WTC11 (cell line): ENCODE results near the gene CDC16. TPM values are rescaled to one million over a fixed set of nuclear protein-coding genes. Genes with fewer than 3 reads are reported as not detected.

ENCODE experiments used
- ATAC-seq: fragments of 200-7000 bp; cut with Tn5 transposase; 2 replicates; pipeline ENCODE4 v1.10.0; 2021; ENCODE audit warnings: mild to moderate bottlenecking, moderate library complexity
- CTCF ChIA-PET: fragments of 300-600 bp; sonication (Branson Sonifier 250); formaldehyde crosslinking; loops from one replicate; lab custom pipeline; 2021; ENCODE audit warnings: antibody characterized with exemption; lab: Charles Lee
- POLR2A ChIA-PET: fragments of 350-600 bp; sonication (Branson Sonifier 250); formaldehyde crosslinking; loops from one replicate; lab custom pipeline; 2021; ENCODE audit warnings: antibody characterized with exemption; lab: Charles Lee
- DNase-seq: peaks from one replicate; pipeline ENCODE4 v3.0.0; 2021; ENCODE audit warnings: low spot score
- H3K27ac Mint-ChIP-seq: 2 replicates; pipeline ENCODE4 v1.8.0; 2021; ENCODE audit warnings: mixed read lengths
- H3K27me3 Mint-ChIP-seq: 2 replicates; pipeline ENCODE4 v1.8.0; 2021; ENCODE audit warnings: low read depth, mild to moderate bottlenecking, moderate library complexity, mixed read lengths
- H3K36me3 Mint-ChIP-seq: 2 replicates; pipeline ENCODE4 v1.8.0; 2021; ENCODE audit warnings: mixed read lengths
- H3K4me1 Mint-ChIP-seq: 2 replicates; pipeline ENCODE4 v1.8.0; 2022; ENCODE audit warnings: mixed read lengths
- H3K4me3 Mint-ChIP-seq: 2 replicates; pipeline ENCODE4 v1.8.0; 2021; ENCODE audit warnings: mild to moderate bottlenecking, moderate library complexity, mixed read lengths
- H3K9me3 Mint-ChIP-seq: 2 replicates; pipeline ENCODE4 v1.8.0; 2021; ENCODE audit warnings: mixed read lengths
- CBFB ChIP-seq: sonication (generic); formaldehyde crosslinking; IDR thresholded peaks from 2 replicates; pipeline ENCODE4 v1.8.1; 2022; ENCODE audit warnings: mild to moderate bottlenecking, low read depth, missing genetic modification reagents
- CREB1 ChIP-seq: sonication (generic); formaldehyde crosslinking; IDR thresholded peaks from 2 replicates; pipeline ENCODE4 v1.8.0; 2023; ENCODE audit warnings: mild to moderate bottlenecking, missing genetic modification reagents
- CREM ChIP-seq: sonication (generic); formaldehyde crosslinking; IDR thresholded peaks from 2 replicates; pipeline ENCODE4 v1.8.1; 2022; ENCODE audit warnings: mild to moderate bottlenecking, missing genetic modification reagents, moderate library complexity
- E2F1 ChIP-seq: sonication (generic); formaldehyde crosslinking; IDR thresholded peaks from 2 replicates; pipeline ENCODE4 v1.8.0; 2022; ENCODE audit warnings: mild to moderate bottlenecking, missing genetic modification reagents
- EMX1 ChIP-seq: fragments of 250-450 bp; sonication (Bioruptor Pico); IDR thresholded peaks from 2 replicates; pipeline ENCODE4 v1.8.0; 2021; ENCODE audit warnings: mild to moderate bottlenecking
- ESRRA ChIP-seq: sonication (generic); formaldehyde crosslinking; IDR thresholded peaks from 2 replicates; pipeline ENCODE4 v1.8.1; 2022; ENCODE audit warnings: mild to moderate bottlenecking, missing genetic modification reagents, borderline replicate concordance
- FOXK1 ChIP-seq: sonication (generic); formaldehyde crosslinking; IDR thresholded peaks from 2 replicates; pipeline ENCODE4 v1.8.0; 2022; ENCODE audit warnings: mild to moderate bottlenecking, moderate library complexity, missing genetic modification reagents
- HMGXB4 ChIP-seq: sonication (generic); formaldehyde crosslinking; IDR thresholded peaks from 2 replicates; pipeline ENCODE4 v1.8.1; 2023; ENCODE audit warnings: mild to moderate bottlenecking, moderate library complexity, missing genetic modification reagents
- IRF2 ChIP-seq: sonication (generic); formaldehyde crosslinking; IDR thresholded peaks from 2 replicates; pipeline ENCODE4 v1.8.0; 2022; ENCODE audit warnings: low read depth, missing genetic modification reagents, borderline replicate concordance
- KAT7 ChIP-seq: sonication (generic); formaldehyde crosslinking; IDR thresholded peaks from 2 replicates; pipeline ENCODE4 v1.8.1; 2023; ENCODE audit warnings: missing genetic modification reagents, mild to moderate bottlenecking, borderline replicate concordance
- OVOL2 ChIP-seq: fragments of 250-450 bp; sonication (Bioruptor Pico); IDR thresholded peaks from 2 replicates; pipeline ENCODE4 v1.9.0; 2021; ENCODE audit warnings: mild to moderate bottlenecking, borderline replicate concordance
- PRRX2 ChIP-seq: fragments of 250-450 bp; sonication (Bioruptor Pico); IDR thresholded peaks from 2 replicates; pipeline ENCODE4 v1.8.0; 2021; ENCODE audit warnings: mild to moderate bottlenecking
- RORB ChIP-seq: fragments of 250-450 bp; sonication (Bioruptor Pico); IDR thresholded peaks from 2 replicates; pipeline ENCODE4 v1.9.0; 2021; ENCODE audit warnings: mild to moderate bottlenecking
- SMAD4 ChIP-seq: sonication (generic); formaldehyde crosslinking; IDR thresholded peaks from 2 replicates; pipeline ENCODE4 v1.8.0; 2022; ENCODE audit warnings: mild to moderate bottlenecking, missing genetic modification reagents
- SOX15 ChIP-seq: fragments of 250-450 bp; sonication (Bioruptor Pico); IDR thresholded peaks from 2 replicates; pipeline ENCODE4 v1.9.0; 2021; ENCODE audit warnings: mild to moderate bottlenecking
- SP1 ChIP-seq: sonication (generic); formaldehyde crosslinking; conservative IDR thresholded peaks from 2 replicates; pipeline ENCODE4 v1.8.1; 2022; ENCODE audit warnings: missing genetic modification reagents
- STAT6 ChIP-seq: sonication (generic); formaldehyde crosslinking; conservative IDR thresholded peaks from 2 replicates; pipeline ENCODE4 v1.8.1; 2023; ENCODE audit warnings: mild to moderate bottlenecking, low read depth, missing genetic modification reagents, moderate library complexity
- TCF7 ChIP-seq: sonication (generic); formaldehyde crosslinking; IDR thresholded peaks from 2 replicates; pipeline ENCODE4 v1.8.0; 2022; ENCODE audit warnings: mild to moderate bottlenecking, low read depth, missing genetic modification reagents, moderate library complexity
- ZBTB21 ChIP-seq: sonication (generic); formaldehyde crosslinking; IDR thresholded peaks from 2 replicates; pipeline ENCODE4 v1.8.1; 2023; ENCODE audit warnings: mild to moderate bottlenecking, missing genetic modification reagents, borderline replicate concordance
- ZNF121 ChIP-seq: sonication (generic); formaldehyde crosslinking; IDR thresholded peaks from 2 replicates; pipeline ENCODE4 v1.8.0; 2023; ENCODE audit warnings: missing genetic modification reagents
- ZNF532 ChIP-seq: fragments of 250-450 bp; sonication (Bioruptor Pico); IDR thresholded peaks from 2 replicates; pipeline ENCODE4 v1.9.0; 2021; ENCODE audit warnings: mild to moderate bottlenecking, borderline replicate concordance
- total RNA-seq: library from RNA; stranded (reverse); gene quantifications from 3 replicates; pipeline ENCODE4 v1.2.3, GENCODE V29; 2021

Gene CDC16
- total RNA-seq, 1 experiment from 2014 or later, result 73.5 TPM

- no peak overlapping the region for H3K4me3 Mint-ChIP-seq
- TF ChIP-seq SMAD4 (CRISPR knock-in tag) (no peak), CBFB (no peak), EMX1 (CRISPR knock-in tag) (no peak), OVOL2 (CRISPR knock-in tag) (no peak), STAT6 (CRISPR knock-in tag) (no peak), ZNF532 (CRISPR knock-in tag) (no peak), ZBTB21 (CRISPR knock-in tag) (no peak), CREB1 (no peak), ESRRA (no peak), CREM (CRISPR knock-in tag) (no peak), RORB (no peak), IRF2 (CRISPR knock-in tag) (no peak), ZNF121 (CRISPR knock-in tag) (no peak), TCF7 (no peak)
- H3K36me3 Mint-ChIP-seq, result peaks cover 61% of the 10 kb centered on the region
These were observed 61.8 kb downstream of the CDC16 start for GRCh38 chr13:114296448-114296847.

GRCh38 chr13:114296902-114297301 lies 62.2 kb downstream of the CDC16 start:
- ChIA-PET POLR2A (no interaction called here), CTCF (interaction anchor here (0.6 kb wide), 1 partner anchor 111 kb away, joined by 3 read pairs; no protein-coding TSS in a partner anchor)
- ATAC-seq, result no peak
- DNase-seq, result no peak
- no peaks in the 10 kb centered on the region for H3K9me3 Mint-ChIP-seq
- no peak overlapping the region for H3K4me3 Mint-ChIP-seq
- no peaks in the 10 kb centered on the region for H3K27me3 Mint-ChIP-seq
- no peak overlapping the region; the same call in 1 of the 2 replicates for H3K27ac Mint-ChIP-seq
- no peaks in the 10 kb centered on the region for H3K4me1 Mint-ChIP-seq
- H3K36me3 Mint-ChIP-seq, result peaks cover 61% of the 10 kb centered on the region
- no peak for TF ChIP-seq FOXK1 (CRISPR knock-in tag)
- TF ChIP-seq ZNF532 (CRISPR knock-in tag), result no peak
- no peak for TF ChIP-seq SOX15
- TF ChIP-seq E2F1, result no peak
- TF ChIP-seq SP1, result no peak
- no peak for TF ChIP-seq KAT7 (CRISPR knock-in tag)
- no peak for TF ChIP-seq PRRX2 (CRISPR knock-in tag)
- no peak for TF ChIP-seq CBFB
- no peak for TF ChIP-seq HMGXB4 (CRISPR knock-in tag)

More at GRCh38 chr13:114296448-114296847, 61.8 kb downstream of the CDC16 start:
- no peaks in the 10 kb centered on the region for H3K27me3 Mint-ChIP-seq
- DNase-seq (no peak), ATAC-seq (no peak)
- ChIA-PET CTCF (no interaction called here), POLR2A (no interaction called here)
- no peaks in the 10 kb centered on the region for H3K4me1 Mint-ChIP-seq
- H3K27ac Mint-ChIP-seq, result peak overlapping the region; percentile 10; the same call in 1 of the 2 replicates
- H3K9me3 Mint-ChIP-seq, result no peaks in the 10 kb centered on the region
